GM21717 (cell line): ENCODE measurements around the gene MMS19.
A peak's percentile ranks its signal among the peaks of the same experiment; 100 is the strongest.
"Not testable (repeated sequence)": the region's sequence is repeated elsewhere in the genome, so short reads cannot be mapped to it uniquely, and the experiment has no call there.

Experiments
- ATAC-seq: cut with Tn5 transposase; IDR thresholded peaks from one replicate; pipeline ENCODE4 v1.9.1; 2021; ENCODE audit warnings: mild to moderate bottlenecking, moderate library complexity; ENCODE audit not compliant: unreplicated experiment

Gene MMS19

DNA sequence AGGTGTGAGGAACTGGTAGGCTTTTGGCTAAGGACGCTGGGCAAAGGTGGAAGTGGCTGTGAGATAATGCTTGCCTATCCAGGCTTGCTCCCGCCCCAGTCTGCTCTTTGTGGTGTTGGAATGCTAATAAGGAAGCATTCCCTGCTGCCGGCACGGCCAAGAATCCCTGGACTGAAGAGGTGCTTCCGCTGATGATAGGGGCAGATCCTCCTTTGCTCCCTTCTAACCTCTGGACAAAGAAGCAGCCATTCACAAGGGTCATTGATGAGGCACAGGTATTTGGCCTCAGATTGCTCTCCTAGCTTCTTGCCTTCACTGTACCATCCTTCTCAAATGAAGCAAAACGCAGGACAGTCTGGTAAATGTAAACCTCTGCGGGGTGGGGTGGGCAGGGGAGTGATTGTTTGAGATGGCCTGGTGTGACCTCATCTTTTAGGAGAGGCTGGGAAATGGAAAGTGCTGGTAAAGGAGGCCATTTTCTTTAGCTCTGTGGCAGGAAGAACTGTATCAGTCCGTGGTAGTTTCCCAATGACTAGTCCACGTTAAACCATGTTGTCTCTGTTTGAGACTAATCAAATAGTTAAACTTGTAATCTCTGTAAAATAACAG, 70.5 kb downstream of the MMS19 start:
- ATAC-seq: no peak

DNA sequence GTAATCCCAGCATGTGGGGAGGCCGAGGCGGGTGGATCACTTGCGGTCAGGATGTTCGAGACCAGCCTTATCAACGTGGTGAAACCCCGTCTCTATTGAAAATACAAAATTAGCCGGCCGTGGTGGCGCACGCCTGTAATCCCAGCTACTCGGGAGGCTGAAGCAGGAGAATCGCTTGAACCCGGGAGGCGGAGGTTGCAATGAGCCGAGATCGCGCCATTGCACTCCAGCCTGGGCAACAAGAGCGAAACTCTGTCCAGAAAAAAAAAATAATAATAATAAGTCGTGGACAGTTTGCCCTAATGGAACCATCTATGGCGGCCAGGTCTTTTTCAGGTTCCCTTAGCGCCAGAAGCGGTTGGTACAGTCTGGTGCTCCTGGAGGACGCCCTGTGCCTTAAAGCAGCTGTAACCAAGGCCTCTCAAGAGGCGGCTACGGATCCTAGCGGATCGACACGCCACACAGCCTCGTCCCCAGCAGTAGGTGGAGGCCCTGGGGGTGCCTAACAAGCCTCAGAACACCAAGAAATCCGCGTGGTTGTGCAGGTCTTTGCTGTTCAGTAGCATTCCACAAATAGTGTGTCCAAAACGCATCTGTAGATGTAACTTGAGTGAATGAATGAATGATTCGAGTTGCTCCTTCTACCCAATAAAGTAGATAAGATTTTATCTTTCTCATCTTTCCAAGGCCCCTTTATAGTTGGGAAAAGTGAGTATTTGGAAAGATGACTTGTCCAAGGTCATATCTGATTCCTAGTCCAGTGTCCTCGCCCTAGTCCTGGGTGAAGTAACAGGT, 71.2 kb downstream of the MMS19 start:
- ATAC-seq: no peak

DNA sequence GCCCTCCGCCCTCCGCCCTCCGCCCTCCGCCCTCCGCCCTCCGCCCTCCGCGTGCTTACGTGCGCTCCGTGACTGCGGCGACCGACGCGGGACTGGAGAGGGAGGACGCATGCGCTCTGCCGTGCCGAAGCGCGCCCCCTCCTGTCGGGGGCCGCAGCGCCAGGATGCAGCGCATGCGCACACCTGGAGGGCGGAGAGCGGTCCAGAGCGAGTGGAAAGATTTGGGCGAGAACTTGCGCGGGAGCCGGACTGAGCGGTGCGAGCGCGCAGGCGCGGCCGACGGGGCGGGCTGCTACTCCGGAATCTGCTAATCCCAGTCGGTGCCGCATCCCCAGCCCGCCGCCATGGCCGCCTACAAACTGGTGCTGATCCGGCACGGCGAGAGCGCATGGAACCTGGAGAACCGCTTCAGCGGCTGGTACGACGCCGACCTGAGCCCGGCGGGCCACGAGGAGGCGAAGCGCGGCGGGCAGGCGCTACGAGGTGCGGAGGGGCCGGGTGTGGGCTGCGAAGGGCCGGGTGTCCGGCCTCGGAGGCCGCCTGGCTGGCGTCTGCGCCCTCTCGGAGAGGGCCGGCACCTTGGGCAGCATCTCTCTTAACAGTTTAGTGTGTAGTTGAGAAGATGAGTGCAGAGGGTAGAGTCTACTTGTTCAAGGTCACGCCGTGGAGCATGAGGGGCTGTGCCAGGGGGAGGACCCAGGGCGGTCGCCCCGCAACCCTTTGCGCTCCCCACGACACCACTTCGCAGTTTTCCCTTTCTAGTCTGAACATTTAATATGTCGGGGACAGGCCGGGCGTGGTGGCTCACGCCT, 72.1 kb downstream of the MMS19 start, which contains the start of gene PGAM1:
Gene PGAM1 (plus strand): TSS at position 228 of the 812 bp plus-strand sequence. CDS start 117 bp downstream, at position 345.
- peak; percentile 75 for ATAC-seq

DNA sequence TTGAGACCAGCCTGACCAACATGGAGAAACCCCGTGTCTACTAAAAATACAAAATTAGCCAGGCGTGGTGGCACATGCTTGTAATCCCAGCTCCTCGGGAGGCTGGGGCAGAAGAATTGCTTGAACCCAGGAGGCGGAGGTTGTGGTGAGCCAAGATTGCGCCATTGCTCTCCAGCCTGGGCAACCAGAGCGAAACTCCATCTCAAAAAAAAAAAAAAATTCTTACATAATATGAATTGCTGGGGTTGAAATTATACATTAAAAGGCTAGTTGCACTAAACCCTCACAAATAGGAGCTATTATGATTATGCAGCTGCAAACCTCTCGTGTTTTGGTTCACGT, 74.5 kb downstream of the MMS19 start:
- ATAC-seq: not testable (repeated sequence)

DNA sequence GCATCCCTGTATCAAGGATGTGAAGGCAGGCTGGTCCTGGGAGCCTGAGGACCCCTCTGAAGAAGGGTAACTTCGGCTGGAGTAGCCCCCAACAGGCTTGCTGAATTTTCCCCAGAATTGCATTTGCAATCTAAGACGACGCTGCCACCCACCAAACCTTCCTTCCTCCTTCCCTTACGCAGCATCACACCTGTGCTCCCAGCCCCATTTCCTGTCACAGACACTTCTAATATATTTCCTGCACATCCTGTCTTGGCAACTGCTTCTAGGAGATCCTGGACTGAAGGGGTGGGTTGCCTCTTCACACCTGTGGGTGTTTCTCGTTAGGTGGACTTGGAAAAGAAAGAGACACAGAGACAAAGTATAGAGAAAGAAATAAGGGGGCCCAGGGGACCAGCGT, 81.7 kb downstream of the MMS19 start:
- ATAC-seq: no peak

DNA sequence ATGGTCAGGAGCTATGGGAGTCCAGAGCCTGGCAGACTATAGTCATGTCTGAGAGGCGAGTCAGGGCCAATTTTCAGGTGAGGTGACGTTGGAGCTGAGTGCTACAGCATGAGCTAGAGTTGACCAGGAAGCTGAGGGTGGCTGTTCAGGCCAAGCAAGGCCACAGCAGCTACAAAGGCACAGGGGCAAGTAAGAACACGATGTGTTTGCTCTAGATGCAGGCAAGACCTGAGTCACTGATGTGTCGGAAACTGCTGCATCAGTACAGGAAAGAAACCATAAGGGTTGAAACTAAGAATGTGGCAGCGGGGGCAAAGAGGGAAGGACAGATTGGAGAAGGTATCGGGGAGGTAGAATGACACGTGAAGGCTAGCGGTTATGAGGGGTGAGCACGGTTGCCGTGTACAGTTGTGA, 85.3 kb downstream of the MMS19 start:
- ATAC-seq: no peak

DNA sequence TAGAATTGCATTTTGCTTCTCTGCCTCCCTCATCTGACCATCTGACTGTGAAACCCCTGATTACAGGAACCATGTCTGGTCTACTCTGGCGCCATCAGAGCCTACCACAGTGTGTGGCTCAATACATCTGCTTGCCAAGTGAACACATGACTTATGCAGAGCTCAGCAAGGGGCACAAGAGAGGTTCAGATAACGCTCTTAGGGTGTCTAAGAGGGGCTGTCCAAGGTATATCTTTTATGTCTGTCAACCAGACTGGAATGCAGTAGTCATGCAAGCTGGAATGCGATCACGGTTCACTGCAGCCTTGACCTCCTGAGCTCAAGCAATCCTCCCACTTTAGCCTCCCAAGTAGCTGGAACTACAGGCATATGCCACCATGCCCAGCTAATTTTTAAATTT, 86.8 kb downstream of the MMS19 start:
- ATAC-seq: no peak

DNA sequence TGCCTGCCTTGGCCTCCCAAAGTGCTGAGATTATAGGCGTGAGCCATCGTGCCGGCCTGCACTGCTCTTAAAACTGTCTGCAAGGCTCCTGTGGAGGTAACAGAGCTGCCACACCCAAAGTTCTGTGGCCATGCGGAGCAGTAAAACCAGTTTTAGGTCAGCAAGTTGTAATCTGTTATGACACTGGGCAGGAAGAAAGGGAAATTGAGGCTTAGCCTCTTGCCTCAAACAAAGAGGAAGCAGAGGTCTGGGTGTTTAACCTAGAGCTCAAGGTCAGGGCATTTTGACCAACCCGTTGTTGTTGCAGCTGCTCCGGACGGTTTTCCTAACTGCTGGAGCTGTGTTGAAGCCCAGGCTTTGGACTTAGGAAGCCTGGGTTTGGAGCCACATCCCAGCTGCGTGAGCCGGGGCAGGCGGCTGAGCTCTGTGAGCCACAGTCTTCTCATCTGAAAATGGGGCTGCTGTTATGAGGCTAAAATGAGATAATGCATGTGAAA, 89.7 kb downstream of the MMS19 start:
- ATAC-seq: no peak
